GM12892 (cell line): ENCODE data around the gene FNDC4.

Experiments used
- POLR2AphosphoS5 ChIP-seq: IDR thresholded peaks from 2 replicates; pipeline ENCODE4 v1.6.1; 2011; ENCODE audit warnings: low read depth, low read length, control low read depth
- TAF1 ChIP-seq: IDR thresholded peaks from 2 replicates; pipeline ENCODE4 v1.6.1; 2011; ENCODE audit warnings: low read depth, mild to moderate bottlenecking, control low read depth, low read length, borderline replicate concordance

GRCh38 chr2:27464443-27464842 is 30.6 kb downstream of the FNDC4 start:
- TF ChIP-seq TAF1 (no peak), POLR2AphosphoS5 (no peak)
